OCI-LY3 (cell line): ENCODE results near the gene ESPN.

Experiments used
- EZH2phosphoT487 ChIP-seq: fragments of 200-600 bp; shearing (Covaris generic); IDR thresholded peaks from 2 replicates; pipeline ENCODE4 v1.6.1; 2018; ENCODE audit warnings: antibody characterized with exemption, mixed run types, low read depth
- TF ChIP-seq, protein P1 (sequence below): fragments of 200-600, 300-600 bp; sonication (generic); IDR thresholded peaks from 2 replicates; pipeline ENCODE4 v1.5.1; 2014; ENCODE audit warnings: antibody characterized with exemption, low read length, low read depth

DNA sequence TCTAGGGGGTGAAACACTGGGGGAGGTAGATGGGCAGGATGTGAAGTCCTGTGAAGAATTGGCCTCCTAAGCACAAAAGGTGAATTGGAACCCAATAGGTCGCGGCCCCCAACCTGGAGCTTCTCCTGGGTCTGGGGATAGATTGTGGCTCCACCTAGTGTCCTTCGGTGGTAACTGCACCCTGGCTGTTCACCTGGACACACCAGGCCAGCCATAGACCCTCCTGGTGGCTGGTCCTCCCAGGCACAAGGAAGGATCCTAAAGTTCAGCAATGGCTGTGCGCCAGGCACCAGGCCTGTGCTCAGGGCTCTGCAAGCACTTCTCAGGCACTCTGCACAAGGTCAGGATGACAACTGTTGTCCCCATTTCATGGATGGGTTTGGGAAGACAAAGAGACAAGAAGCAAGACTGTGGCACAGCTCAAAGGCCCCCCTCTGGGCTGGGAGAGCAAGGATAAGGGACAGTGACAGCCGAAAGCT lies 13.5 kb downstream of the ESPN start:
- TF ChIP-seq, protein P1, sequence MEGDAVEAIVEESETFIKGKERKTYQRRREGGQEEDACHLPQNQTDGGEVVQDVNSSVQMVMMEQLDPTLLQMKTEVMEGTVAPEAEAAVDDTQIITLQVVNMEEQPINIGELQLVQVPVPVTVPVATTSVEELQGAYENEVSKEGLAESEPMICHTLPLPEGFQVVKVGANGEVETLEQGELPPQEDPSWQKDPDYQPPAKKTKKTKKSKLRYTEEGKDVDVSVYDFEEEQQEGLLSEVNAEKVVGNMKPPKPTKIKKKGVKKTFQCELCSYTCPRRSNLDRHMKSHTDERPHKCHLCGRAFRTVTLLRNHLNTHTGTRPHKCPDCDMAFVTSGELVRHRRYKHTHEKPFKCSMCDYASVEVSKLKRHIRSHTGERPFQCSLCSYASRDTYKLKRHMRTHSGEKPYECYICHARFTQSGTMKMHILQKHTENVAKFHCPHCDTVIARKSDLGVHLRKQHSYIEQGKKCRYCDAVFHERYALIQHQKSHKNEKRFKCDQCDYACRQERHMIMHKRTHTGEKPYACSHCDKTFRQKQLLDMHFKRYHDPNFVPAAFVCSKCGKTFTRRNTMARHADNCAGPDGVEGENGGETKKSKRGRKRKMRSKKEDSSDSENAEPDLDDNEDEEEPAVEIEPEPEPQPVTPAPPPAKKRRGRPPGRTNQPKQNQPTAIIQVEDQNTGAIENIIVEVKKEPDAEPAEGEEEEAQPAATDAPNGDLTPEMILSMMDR, result peak; percentile 64
- TF ChIP-seq EZH2phosphoT487, result no peak
